IPS-NIHi11 (cell line): ENCODE measurements around the gene ARMH2.

Experiments used
- DNase-seq: peaks from one replicate; pipeline ENCODE4 v3.0.0; 2012; ENCODE audit warnings: mixed read lengths, low spot score

The ARMH2 gene

DNA sequence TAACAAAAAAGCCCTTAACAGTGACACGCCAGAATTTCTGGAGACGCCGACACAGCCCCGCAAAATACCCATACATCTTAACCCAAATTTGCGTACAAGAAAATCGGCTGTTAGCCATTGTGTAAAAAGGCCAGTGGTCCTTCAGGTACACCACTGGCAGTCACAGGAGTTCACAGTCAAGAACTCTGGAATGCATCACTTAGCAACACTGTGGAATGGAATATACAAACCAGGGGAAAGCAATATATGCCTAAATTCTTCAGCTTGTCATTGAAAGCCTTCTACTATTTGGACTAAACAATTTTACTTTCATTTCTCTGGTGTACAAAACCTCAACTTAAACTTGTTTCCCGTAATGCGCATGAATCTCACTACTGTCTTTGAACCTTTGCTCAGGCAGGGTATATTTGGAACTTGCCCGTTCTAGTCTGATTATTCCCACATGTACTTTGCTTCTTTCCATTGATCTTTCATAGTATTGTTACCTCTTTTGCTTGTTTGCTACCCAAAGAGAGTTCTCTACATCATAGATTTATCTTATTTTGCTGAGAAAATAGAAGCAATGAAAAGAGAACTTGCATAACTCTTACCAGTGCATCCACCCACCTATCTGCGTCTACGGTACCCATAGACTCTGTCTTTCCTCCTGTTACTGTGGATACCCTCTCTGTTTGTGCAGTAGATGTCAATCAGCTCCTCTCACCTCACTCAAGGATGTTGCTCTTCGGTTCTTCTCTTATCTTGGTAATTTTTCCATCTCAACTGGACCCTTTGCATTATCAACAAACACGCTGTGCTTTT, at the start of gene ARMH2:
Gene ARMH2 (minus strand): TSS at position 178 of the 801 bp plus-strand sequence. CDS start 60 bp downstream, at position 118.
- no peak for DNase-seq

DNA sequence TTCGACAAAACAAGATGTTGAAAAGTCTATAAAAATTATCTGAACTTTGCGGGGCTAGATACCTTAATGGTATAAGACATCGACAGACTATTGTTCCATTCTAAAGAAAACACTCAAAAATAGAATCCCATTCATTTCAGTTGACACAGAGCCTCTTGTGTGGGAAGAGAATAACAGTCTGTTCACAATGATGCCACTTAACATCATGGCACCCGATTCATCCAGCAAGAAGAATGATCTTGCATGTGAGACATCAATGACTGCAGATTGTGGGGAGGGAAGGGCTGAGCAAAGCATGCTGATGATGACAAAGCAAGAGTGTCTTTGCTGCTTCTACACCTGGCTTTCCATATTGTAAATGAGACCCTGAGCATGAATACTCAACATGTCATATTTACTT, 49.7 kb upstream of the ARMH2 start:
- DNase-seq: no peak

DNA sequence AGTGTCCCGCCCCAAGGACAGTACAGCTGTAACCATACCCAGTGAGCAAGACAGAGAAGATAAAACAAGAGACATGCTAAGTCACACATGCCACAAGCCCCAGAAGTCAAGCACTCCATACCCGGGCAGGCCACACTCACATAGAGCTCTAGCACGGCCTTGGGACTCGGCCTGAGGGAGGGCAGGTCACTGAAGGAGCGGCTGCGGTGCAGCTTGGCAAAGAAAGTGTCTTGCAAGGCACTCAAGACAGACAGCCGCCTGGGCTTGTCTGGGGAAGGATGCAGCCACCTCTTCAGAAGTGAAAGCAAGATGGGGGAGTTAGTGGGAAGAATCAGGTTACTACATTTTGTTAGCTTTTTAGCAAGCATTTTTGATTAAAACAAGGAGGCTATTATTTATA, 48.7 kb upstream of the ARMH2 start:
- no peak for DNase-seq

DNA sequence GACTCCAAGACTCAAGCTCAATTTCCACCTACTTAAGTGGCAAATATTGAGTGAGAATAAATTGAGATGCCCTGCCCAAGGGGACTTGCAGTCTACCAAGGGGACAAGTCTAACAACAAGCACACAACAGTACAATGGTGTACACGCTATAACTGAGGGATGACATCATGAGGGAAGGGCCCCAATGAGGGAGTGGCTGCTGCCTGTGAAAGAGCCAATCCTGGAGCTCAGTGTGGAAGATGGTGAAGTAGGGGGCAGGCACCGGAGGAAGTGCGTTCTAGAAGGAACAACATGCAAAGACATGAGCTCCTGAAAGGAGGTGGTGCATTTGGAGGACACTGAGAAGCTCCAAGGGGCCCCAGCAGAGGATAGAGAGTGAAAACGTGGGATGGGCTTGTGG, 46.9 kb upstream of the ARMH2 start:
- DNase-seq: no peak

DNA sequence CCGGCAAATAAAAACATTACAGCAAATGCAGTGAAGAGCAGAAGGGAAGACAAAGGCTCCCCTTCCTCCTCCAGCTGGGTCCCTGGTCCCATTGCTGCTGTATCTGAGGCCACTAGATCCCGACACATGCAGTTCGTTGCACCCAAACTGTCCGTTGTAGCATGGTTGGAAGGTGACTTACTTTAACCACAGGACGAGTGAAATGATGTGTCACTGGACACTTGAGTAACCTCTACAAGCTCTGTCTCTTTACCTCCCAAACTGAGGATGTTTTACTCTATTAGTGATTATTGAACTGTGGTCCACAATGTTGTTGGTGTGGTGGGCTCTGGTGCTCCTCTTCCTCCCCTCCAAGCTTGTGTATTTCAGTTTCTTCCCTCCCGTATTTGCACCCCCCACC, 46.2 kb upstream of the ARMH2 start:
- DNase-seq: no peak

DNA sequence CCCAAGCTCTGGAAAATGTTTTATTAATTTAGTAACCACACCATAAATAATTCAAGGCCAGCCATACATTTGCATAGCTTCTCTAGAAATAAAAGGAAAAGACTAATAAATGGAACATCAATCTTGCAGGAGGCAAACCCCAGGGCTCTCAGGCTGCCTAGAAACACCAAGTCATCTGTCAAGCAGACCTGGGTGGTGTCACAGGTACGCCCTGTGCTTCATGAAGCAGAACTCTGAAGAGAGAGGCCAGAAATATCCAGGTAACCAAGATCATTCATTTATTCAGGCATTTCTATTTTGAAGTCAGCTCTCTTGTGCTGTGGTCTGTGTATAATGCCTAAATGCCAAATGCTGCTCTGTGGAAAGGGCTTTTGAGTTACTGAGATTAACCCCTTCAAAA, 45.3 kb upstream of the ARMH2 start:
- no peak for DNase-seq

DNA sequence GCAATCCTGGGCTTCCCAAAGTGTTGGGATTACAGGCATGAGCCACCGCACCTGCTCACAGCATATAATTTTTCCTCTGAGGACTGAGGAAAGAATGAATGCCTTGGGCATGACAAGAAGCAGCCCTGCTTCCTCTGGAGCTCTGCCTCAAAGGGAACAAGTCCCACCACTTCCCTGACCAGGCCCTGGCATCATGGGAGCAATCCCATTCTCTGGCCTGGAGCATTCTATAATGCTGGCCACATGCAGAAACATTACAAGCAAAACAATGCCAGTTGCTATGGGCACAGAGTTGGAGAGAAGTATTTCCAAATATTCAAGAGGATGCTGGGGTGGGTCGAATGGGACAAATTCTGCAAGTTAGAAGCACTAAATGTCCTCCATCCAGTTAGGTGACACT, 41.5 kb upstream of the ARMH2 start:
- DNase-seq: no peak

DNA sequence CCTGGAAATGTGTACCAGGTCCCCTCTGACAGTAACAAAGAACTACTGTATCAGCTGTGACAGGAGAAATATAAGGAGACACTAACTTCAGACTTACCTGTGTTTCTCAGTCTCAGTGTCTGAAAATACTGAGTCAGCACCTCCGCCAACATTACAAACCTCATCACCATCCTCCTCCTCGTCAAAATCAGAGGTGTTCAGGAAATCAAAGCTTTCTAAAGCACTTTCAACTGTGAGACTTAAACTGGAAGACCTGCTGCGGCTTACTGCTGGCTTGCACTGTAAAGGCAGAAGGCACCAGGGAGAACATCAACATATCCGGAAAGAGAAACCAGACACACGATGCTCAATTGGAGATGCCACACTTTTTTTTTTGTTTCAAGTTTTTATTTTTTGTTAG, 40.3 kb upstream of the ARMH2 start:
- DNase-seq: no peak

DNA sequence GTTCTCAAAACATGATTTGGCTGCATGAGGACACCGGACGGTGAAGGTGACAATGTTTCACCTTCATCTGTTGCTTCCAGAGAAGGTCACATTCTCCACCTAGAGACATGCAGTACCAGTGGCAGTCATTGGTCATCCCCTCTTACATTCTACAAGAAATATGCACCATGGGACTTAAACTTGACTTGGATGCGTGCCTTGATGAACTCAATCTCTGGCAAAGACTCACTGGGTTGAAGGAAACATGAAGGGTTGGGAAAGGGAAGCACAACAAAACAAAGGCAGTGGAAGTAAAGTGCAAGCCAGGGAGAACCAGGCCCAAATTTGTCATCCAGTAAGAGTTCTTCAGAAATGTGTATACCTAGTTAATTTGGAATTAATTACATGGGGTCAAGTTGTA, 39.4 kb upstream of the ARMH2 start:
- no peak for DNase-seq

DNA sequence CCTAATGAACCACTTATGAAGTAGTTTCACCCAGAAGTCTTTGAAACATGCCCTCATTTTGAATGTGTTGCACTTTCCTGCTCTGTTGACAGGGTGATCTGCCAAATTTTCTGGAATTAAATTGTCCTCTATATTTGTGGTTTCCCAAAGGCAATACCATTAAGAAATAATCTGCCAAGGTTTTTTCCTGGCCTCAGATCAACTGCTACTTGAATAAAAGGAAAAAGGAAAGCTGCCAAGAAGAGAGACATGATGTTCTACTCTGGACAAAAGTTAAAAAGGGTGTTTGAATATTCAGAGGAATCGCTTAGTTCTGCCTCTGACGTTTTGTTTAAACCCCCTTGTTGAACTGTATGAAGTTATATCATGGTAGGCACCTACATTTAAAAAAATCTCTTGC, 37.4 kb upstream of the ARMH2 start:
- no peak for DNase-seq

DNA sequence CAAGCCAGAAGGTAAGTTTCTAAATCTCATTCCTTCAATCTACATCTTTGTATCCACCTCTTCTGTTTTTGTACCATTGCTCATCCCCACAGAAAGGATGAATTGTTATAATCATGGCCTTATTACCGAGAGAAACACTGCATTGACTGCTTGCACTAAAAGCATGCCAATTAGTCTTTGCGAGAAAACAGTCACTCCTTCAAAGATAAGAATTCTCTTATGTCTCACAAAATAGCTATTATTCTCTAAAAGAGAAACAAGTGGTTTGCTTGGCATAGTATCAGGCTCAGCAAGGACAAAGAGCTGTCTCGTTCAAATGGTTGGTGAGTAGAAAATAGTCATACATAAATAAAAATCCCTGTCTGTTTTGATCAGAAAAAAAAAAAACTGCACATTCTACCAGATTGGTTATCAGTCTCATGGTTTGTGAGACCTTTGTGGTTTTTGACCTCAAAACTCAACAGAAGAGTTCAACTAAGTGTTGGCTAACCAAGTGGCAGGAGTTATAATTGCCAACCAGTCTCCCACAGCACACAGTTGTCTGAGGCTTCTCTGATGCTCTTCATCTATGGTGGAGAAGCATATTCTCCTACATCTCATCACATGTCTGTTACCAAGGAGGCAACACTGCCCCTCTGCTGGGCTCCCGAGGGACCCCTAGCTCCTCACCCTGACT, 35.1 kb upstream of the ARMH2 start:
- DNase-seq: no peak

DNA sequence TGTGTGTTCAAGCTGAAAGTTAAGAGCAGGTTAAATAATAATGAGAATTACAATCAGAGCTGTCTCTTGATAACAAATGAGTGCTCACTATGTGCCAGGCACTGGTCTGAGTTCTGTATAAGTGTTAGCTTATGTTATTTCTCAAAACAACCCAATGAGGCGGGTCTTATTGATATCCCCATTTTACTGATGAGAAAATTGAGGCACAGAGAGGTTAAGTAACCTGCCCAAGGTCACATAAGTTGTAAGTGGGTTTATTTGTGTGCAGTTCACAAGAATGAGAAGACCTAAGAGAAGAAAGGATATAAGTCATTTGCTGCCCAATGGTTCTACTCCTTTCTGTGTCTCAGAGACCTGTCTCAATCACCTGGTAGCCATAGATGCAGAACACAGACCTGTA, 34.1 kb upstream of the ARMH2 start:
- DNase-seq: no peak

DNA sequence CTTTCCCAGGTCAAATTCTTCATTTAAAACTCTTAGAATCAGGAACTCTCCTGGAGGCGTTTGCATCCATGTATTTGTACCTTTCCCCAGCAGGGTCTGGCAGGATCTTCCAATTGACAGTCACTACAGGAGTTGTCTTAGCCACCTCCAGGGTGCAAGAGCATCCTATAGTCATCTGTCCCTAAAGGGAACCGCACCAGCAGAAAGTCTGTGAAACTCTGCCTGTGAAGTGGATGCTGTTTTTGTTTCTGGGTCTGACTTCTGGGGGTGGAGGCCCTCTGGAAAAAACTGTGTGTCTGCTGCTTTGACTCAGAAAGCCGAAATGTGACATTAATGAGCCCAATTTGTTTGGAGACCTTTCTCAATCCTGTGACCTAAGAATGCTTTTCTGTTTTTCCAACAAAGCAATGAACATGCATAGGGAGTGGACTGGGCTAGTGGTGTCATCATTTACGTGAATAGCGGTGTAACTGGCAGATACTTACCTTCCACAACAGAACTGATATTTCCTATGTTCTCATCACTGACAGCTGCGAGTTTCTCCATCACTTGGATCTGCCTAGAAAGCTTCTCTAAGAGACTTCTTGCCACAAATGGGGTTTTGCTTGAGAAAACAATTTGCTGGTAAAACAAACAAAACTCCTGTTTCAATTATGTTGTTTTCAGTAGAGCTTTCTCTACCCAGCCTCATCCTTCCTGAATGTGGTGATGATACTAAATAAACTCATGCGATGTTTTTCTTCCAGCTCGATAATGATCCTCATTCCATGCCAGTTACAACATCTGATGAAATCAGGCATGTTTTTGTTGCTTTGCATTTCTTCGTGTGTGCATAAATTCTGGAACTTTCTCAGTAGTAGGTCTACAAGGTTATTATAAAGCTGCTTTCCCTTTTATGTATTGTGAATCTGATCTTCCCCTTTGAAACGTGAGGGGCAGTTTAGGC, 33.3 kb upstream of the ARMH2 start:
- no peak for DNase-seq

DNA sequence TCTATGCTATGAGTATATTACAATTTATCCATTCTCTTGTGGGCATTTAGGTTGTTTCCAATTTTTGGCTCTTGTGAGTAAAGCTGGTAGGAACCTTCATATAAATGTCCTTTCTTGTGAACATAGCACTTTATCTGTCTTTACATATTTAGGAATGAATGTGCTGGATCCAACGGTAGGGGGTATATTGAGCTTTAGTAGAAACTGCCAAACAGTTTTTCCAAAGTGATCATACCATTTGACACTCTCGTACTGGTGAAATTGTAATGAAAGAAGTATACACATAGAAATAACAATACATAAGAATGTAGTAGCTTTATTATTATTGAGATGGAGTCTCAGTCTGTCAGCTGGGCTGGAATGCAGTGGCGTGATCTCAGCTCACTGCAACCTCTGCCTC, 30.9 kb upstream of the ARMH2 start:
- DNase-seq: no peak

DNA sequence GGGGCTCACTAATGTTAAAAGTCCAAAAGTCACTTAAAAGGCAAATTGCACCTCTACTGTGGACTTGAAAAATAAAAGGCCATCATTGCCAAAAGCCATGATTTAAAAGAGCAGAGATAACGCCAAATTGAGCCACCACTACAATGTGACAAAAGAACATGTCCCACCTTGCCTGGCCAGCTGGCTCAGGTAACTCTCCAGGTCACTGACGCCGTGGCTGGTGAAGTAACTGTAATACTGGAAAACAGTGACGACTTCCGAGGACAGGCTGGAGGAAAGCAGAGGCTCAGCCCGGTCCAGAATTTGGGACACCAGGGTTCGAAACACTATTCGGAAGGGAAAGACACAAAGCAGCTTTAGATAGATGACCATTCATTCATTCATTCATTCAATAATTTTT, 29.3 kb upstream of the ARMH2 start:
- no peak for DNase-seq

DNA sequence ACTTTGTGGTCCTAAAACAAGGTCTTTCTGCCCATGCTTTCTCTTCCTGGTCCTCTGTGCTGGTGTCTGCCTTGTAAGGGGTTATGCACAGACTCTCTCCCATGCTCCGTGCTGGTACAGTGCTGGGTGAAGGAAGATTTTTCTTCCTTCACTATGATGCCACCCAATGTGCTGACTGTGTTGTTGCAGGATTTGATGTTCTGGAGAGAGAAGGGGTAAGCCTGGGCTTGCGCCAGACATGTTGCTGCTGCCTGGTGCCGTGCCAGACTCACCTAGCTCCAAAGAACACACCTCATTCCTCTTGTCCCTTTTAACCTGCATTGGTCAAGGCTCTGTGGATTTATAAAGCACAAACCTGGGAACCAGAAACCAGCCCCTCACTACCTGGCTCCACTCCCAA, 28.4 kb upstream of the ARMH2 start:
- no peak for DNase-seq

DNA sequence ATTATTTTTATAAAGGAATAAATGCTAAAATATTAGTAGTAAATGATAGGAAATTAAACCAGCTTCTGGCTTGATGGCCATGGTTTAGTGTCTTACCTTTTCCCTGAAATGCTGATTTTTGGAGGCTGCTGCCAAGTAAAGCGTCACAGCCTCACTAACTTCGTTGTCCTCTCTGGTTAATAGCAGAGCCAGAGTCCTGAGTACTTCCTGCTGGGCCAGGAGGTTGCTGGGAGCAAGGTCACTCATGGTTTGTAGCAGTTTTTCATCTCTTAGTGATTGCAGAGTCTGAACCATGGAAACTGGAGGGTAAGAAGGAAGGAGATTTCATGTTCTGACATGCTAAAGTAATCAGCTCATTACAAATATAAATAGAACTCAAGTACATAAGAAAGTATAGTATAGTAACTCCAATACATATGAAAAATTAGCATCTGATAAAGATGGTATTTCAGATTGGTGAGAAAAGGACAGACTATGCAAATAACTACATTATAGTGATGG, 26.5 kb upstream of the ARMH2 start:
- DNase-seq: no peak

DNA sequence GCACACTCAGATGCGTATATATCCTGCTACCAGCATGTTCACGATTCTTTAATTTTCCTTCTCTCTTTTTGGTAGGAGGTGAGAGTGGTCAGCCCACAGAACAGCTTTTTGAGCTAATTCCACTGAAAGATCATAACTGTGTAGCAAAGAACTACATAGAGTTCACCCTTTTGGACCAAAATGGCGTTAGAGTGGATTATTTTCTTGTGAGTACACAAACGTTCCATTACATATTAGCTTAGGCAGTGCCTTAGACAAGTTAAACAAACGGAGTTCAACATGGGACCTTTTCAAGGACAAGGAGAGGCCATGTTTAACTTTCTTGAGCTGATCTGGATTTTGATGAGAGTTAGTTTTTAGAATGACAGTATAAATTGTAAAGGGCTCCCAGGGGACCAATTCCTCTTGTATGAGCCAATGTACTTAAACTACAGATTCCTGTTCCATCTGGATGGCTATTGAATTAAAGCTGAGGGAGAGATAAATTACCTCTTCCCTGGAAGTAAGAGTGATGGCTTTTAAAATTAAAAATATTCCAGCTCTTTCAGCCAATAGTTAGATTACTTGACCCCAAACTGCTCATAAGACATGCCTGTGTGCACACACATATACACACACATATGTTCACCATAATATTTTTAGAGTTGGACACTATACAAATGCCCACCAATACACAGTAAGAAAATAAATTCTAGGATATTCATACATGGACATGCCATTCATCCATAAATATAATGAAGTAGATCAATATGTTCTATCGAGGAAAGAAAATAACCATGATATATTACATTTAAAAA, 25.6 kb upstream of the ARMH2 start:
- DNase-seq: no peak

DNA sequence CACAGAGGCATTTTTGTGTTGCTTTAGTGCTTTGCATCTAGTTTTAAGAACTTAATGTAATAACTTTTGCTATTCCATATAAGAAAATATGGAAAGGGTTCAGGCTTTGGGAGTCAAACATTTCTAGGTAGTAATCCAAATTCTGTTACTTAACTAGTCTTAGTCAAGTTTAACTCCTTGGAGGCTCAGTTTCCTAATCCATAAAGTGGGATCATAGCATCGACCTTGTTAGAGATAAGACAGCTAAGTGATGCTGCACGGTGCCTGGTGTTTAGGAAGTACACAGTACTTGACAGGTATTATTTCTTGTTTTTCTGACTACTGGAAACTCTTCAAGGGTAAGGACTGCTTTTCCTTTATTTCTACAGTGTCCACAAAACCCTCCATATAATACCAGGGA, 24.5 kb upstream of the ARMH2 start:
- DNase-seq: no peak

DNA sequence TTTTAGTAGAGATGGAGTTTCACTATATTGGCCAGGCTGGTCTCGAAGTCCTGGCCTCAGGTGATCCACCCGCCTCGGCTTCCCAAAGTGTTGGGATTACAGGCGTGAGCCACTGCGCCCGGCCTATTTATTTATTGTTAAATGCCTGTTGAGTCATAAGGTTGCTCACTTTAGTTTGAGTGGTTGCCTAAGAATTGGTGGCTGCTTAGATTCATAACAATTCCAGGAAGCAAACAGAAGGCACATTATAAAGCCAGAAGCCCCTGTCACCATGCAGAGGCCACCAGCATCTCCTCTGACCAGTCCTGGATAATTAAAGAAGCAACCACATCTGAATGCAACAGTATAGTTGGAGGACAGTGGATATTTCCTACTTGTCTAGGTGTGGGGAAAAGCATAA, 24.0 kb upstream of the ARMH2 start:
- DNase-seq: no peak

DNA sequence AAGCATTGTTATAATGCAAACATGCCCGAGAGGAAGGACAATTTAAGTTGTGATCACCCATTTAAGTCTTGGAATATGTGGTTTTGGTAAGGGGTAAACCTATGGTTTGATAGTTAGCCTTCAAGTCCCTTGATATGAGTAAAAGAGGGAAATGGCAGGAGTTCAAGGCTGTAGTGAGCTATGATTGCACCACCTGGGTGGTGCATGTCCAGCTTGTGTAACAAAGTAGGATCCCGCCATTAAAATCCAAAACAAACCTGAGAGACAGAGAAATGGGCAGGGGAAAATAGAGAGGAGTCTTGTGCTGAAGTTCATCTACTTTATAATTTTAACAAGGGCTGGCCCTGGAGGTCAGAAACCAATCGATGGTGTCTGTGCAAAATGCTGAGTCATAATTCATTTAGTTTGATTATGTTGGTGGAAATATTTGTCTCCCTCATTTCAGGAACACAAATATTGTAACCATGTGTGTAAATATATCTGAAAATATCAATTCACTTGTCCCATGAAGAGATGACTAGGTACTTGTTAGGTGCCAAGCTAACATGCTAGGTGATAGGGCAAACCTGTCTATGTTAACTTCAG, 23.2 kb upstream of the ARMH2 start:
- no peak for DNase-seq
